H1 (cell line): ENCODE results near the gene INAFM2. TPM values are rescaled to one million over a fixed set of nuclear protein-coding genes. Genes with fewer than 3 reads are reported as not detected.

ENCODE experiments used
- CTCF ChIA-PET: fragments of 300-600 bp; sonication (Branson Sonifier 250); formaldehyde crosslinking; loops from one replicate; lab custom pipeline; 2021; ENCODE audit not compliant: partially characterized antibody; lab: Charles Lee
- POLR2A ChIA-PET: fragments of 300-600 bp; sonication (Branson Sonifier 250); formaldehyde crosslinking; loops from one replicate; lab custom pipeline; 2021; ENCODE audit warnings: inconsistent platforms; ENCODE audit not compliant: partially characterized antibody; lab: Charles Lee
- DNase-seq, 2 experiments: peaks; one replicate each; pipeline versions ENCODE4 v3.0.0 to v3.0.0-alpha.2; 2010 to 2022; ENCODE audit warnings: low spot score in 2 of 2, low read depth in 1 of 2, mixed read lengths in 1 of 2
- FAIRE-seq: peaks from 2 replicates; lab custom pipeline; 2011; peaks lifted over from hg19 to GRCh38; lab: Jason Lieb, UNC
- H2AFZ ChIP-seq: 2 replicates; pipeline ENCODE4 v1.8.1; 2012; ENCODE audit warnings: low read length, inconsistent platforms
- H2AK5ac ChIP-seq: 2 replicates; pipeline ENCODE4 v1.6.1; 2013; ENCODE audit warnings: low read depth, low read length
- H2BK120ac ChIP-seq: replicated peaks from 2 replicates; pipeline ENCODE3; 2013; ENCODE audit warnings: low read depth, low read length, inconsistent platforms
- H2BK12ac ChIP-seq: 2 replicates; pipeline ENCODE4 v1.6.1; 2013; ENCODE audit warnings: low read depth, low read length
- H2BK15ac ChIP-seq: 2 replicates; pipeline ENCODE4 v1.6.1; 2013; ENCODE audit warnings: low read length
- H2BK20ac ChIP-seq: 2 replicates; pipeline ENCODE4 v1.6.1; 2013; ENCODE audit warnings: low read length
- H2BK5ac ChIP-seq: 2 replicates; pipeline ENCODE4 v1.6.1; 2013; ENCODE audit warnings: low read depth, low read length
- H3K14ac ChIP-seq: 2 replicates; pipeline ENCODE4 v1.6.1; 2013; ENCODE audit warnings: inconsistent platforms; ENCODE audit not compliant: insufficient read length
- H3K18ac ChIP-seq: 2 replicates; pipeline ENCODE4 v1.6.1; 2013; ENCODE audit warnings: low read length; ENCODE audit errors: extremely low read depth
- H3K23ac ChIP-seq: 2 replicates; pipeline ENCODE4 v1.6.1; 2013; ENCODE audit warnings: inconsistent platforms; ENCODE audit not compliant: insufficient read length
- H3K23me2 ChIP-seq: 2 replicates; pipeline ENCODE4 v1.6.1; 2013; ENCODE audit warnings: low read depth, low read length
- H3K27ac ChIP-seq: 2 replicates; pipeline ENCODE4 v1.6.1; 2011; ENCODE audit warnings: low read depth, low read length, inconsistent platforms
- H3K27me3 ChIP-seq, 4 experiments: replicated peaks in 1 of 4; 1 replicate in 1 of 4; 2 replicates in 3 of 4; pipeline versions ENCODE4 v1.6.1 to v1.8.1; 2011 to 2013; ENCODE audit warnings: low read length in 3 of 4, mild to moderate bottlenecking in 3 of 4, inconsistent platforms in 2 of 4, mixed read lengths in 2 of 4, moderate library complexity in 1 of 4; ENCODE audit not compliant: control insufficient read depth in 3 of 4, insufficient read depth in 3 of 4; ENCODE audit errors: extremely low read depth in 1 of 4
- H3K36me3 ChIP-seq, 4 experiments: 2 replicates each; pipeline versions ENCODE4 v1.6.1 to v1.8.1; 2011 to 2013; ENCODE audit warnings: mild to moderate bottlenecking in 4 of 4, low read length in 3 of 4, moderate library complexity in 2 of 4, control low read depth in 1 of 4, inconsistent platforms in 1 of 4; ENCODE audit not compliant: insufficient read depth in 4 of 4, control insufficient read depth in 2 of 4
- H3K4ac ChIP-seq: replicated peaks from 2 replicates; pipeline ENCODE3; 2013; ENCODE audit warnings: low read length, low read depth, mixed read lengths, inconsistent platforms; ENCODE audit not compliant: insufficient read length
- H3K4me1 ChIP-seq, 4 experiments: replicated peaks in 1 of 4; 1 replicate in 1 of 4; 2 replicates in 3 of 4; pipeline versions ENCODE4 v1.6.1 to v1.8.1; 2011 to 2013; ENCODE audit warnings: low read length in 3 of 4, inconsistent platforms in 2 of 4, mixed read lengths in 1 of 4; ENCODE audit not compliant: insufficient read depth in 4 of 4, control insufficient read depth in 3 of 4
- H3K4me2 ChIP-seq, 2 experiments: 2 replicates each; pipeline versions ENCODE4 v1.6.1 to v1.8.1; 2011 to 2013; ENCODE audit warnings: low read depth in 2 of 2, low read length in 2 of 2, control low read depth in 1 of 2, inconsistent platforms in 1 of 2, mild to moderate bottlenecking in 1 of 2; ENCODE audit not compliant: insufficient read depth in 1 of 2
- H3K4me3 ChIP-seq, 4 experiments: fragments of 200-600, 300-600 bp in 1 of 4; sonication (generic), shearing (Covaris generic), sonication (Bioruptor Twin) in 1 of 4; 2 replicates each; pipeline versions ENCODE4 v1.5.1 to v1.8.1; 2011 to 2016; ENCODE audit warnings: low read length in 4 of 4, low read depth in 3 of 4, control low read depth in 2 of 4, inconsistent platforms in 2 of 4, mild to moderate bottlenecking in 2 of 4, mixed read lengths in 1 of 4, moderate library complexity in 1 of 4; ENCODE audit not compliant: insufficient read depth in 2 of 4; ENCODE audit errors: extremely low read depth in 1 of 4
- H3K56ac ChIP-seq: replicated peaks from 2 replicates; pipeline ENCODE3; 2013; ENCODE audit warnings: low read depth, mild to moderate bottlenecking, mixed read lengths, low read length, inconsistent platforms; ENCODE audit not compliant: insufficient read length
- H3K79me1 ChIP-seq: 2 replicates; pipeline ENCODE4 v1.6.1; 2013; ENCODE audit warnings: low read depth, low read length, control low read depth
- H3K79me2 ChIP-seq, 2 experiments: 2 replicates each; pipeline versions ENCODE4 v1.6.1 to v1.8.1; 2012 to 2013; ENCODE audit warnings: low read length in 2 of 2, mild to moderate bottlenecking in 2 of 2, inconsistent platforms in 1 of 2; ENCODE audit not compliant: insufficient read depth in 2 of 2, control insufficient read depth in 1 of 2
- H3K9ac ChIP-seq, 4 experiments: replicated peaks in 1 of 4; 1 replicate in 1 of 4; 2 replicates in 3 of 4; pipeline versions ENCODE4 v1.6.1 to v1.8.1; 2011 to 2013; ENCODE audit warnings: low read depth in 3 of 4, low read length in 3 of 4, control low read depth in 2 of 4, mild to moderate bottlenecking in 2 of 4, moderate library complexity in 2 of 4, inconsistent platforms in 1 of 4; ENCODE audit errors: extremely low read depth in 1 of 4
- H3K9me3 ChIP-seq, 2 experiments: 2 replicates each; pipeline versions ENCODE4 v1.6.1 to v1.8.1; 2012 to 2013; ENCODE audit warnings: mild to moderate bottlenecking in 2 of 2, moderate library complexity in 2 of 2, control low read depth in 1 of 2, inconsistent platforms in 1 of 2, low read depth in 1 of 2, low read length in 1 of 2, mixed read lengths in 1 of 2; ENCODE audit not compliant: insufficient read depth in 2 of 2
- H4K20me1 ChIP-seq, 2 experiments: replicated peaks in 1 of 2; 2 replicates each; pipeline versions ENCODE3 to v1.8.1; 2011 to 2013; ENCODE audit warnings: inconsistent platforms in 2 of 2, low read length in 2 of 2, mild to moderate bottlenecking in 1 of 2; ENCODE audit not compliant: insufficient read depth in 2 of 2, control insufficient read depth in 1 of 2
- H4K5ac ChIP-seq: 2 replicates; pipeline ENCODE4 v1.6.1; 2013; ENCODE audit warnings: low read length, low read depth, mixed read lengths, inconsistent platforms; ENCODE audit not compliant: insufficient read length
- H4K8ac ChIP-seq: 2 replicates; pipeline ENCODE4 v1.8.0; 2013; ENCODE audit warnings: mild to moderate bottlenecking, moderate library complexity, low read length, inconsistent platforms; ENCODE audit not compliant: insufficient read depth; ENCODE audit errors: extremely low read depth
- H4K91ac ChIP-seq: replicated peaks from 2 replicates; pipeline ENCODE3; 2013; ENCODE audit warnings: low read length, mixed read lengths, inconsistent platforms; ENCODE audit not compliant: insufficient read length
- BCL11A ChIP-seq, 2 experiments: IDR thresholded peaks; one replicate each; pipeline ENCODE4 v1.6.1; 2011; ENCODE audit warnings: low read depth in 2 of 2, low read length in 2 of 2, mild to moderate bottlenecking in 2 of 2
- CBX5 ChIP-seq: fragments of 300-800, 300-1000 bp; sonication (generic); IDR thresholded peaks from 2 replicates; pipeline ENCODE4 v1.7.1; 2016; ENCODE audit warnings: antibody characterized with exemption, low read length, low read depth
- CEBPB ChIP-seq: IDR thresholded peaks from 2 replicates; pipeline ENCODE4 v1.6.1; 2012; ENCODE audit warnings: low read depth, low read length
- CTCF ChIP-seq, 3 experiments: IDR thresholded peaks; 1 replicate in 2 of 3; 2 replicates in 1 of 3; pipeline versions ENCODE4 v1.5.1 to v1.6.1; 2011; ENCODE audit warnings: low read length in 3 of 3, mild to moderate bottlenecking in 3 of 3, inconsistent platforms in 2 of 3, low read depth in 1 of 3, moderate library complexity in 1 of 3; ENCODE audit not compliant: insufficient read depth in 1 of 3; ENCODE audit errors: control extremely low read depth in 1 of 3
- EP300 ChIP-seq, 2 experiments: IDR thresholded peaks; 1 replicate in 1 of 2; 2 replicates in 1 of 2; pipeline ENCODE4 v1.6.1; 2011 to 2012; ENCODE audit warnings: low read depth in 2 of 2, low read length in 2 of 2, mild to moderate bottlenecking in 2 of 2, borderline replicate concordance in 1 of 2, inconsistent platforms in 1 of 2, moderate library complexity in 1 of 2
- JUN ChIP-seq: IDR thresholded peaks from 2 replicates; pipeline ENCODE4 v1.6.1; 2011; ENCODE audit warnings: low read depth, mild to moderate bottlenecking, improper control_type of control experiment, low read length
- PHF8 ChIP-seq: fragments of 200-600 bp; sonication (generic); conservative IDR thresholded peaks from 2 replicates; pipeline ENCODE4 v1.7.1; 2012; ENCODE audit warnings: low read depth, mild to moderate bottlenecking, inconsistent platforms, low read length, moderate library complexity
- SP4 ChIP-seq: IDR thresholded peaks from 2 replicates; pipeline ENCODE4 v1.6.1; 2012; ENCODE audit warnings: low read length, inconsistent platforms
- WGBS, 2 experiments: shearing (Covaris generic) in 1 of 2; methylation state at CpG; one replicate each; pipeline versions ENCODE4 v1.1.6 to v1.1.7; 2013 to 2015; ENCODE audit warnings: low lambda C conversion rate in 2 of 2, mixed read lengths in 2 of 2, inconsistent platforms in 1 of 2, low coverage in 1 of 2, missing lambda C conversion rate in 1 of 2; ENCODE audit not compliant: insufficient replicate concordance in 2 of 2, insufficient coverage in 1 of 2, insufficient read length in 1 of 2; ENCODE audit errors: extremely low coverage in 1 of 2, missing lambda C conversion rate in 1 of 2; 5-methylcytosine and 5-hydroxymethylcytosine counted together
- polyA plus RNA-seq, 7 experiments: library from polyadenylated mRNA; depleted of rRNA in 3 of 7; stranded (reverse) in 5 of 7; unstranded in 2 of 7; fragments of >200 nt in 5 of 7; fragments of 200-250 nt in 2 of 7; gene quantifications; 1 replicate in 5 of 7; 2 replicates in 1 of 7; 4 replicates in 1 of 7; pipeline versions ENCODE4 v1.2.1 to v1.2.3, GENCODE V29; 2011 to 2013; ENCODE audit warnings: missing spikeins in 2 of 7, mixed read lengths in 2 of 7
- total RNA-seq: library from RNA; stranded (reverse); fragmentation: NEBNext Ultra II Directional; extraction: Animal tissue kit (Norgen Biotek cat#: 25700); gene quantifications from 2 replicates; pipeline ENCODE4 v1.2.1, GENCODE V29; 2021

Gene INAFM2
- total and polyA plus RNA-seq, 2 of the 8 experiments (the other 6 are each of a cell fraction or from before 2014, with no cell fraction given), result 15.3 to 35.1 TPM

GRCh38 chr15:40342416-40343320 lies 19.2 kb downstream of the INAFM2 start:
- Histone ChIP-seq H3K4ac (no peak overlapping the region), H2AK5ac (no peak overlapping the region), H2BK120ac (no peak overlapping the region), H3K36me3 (no peaks in the 10 kb centered on the region), H3K79me2 (no peaks in the 10 kb centered on the region), H2BK20ac (no peak overlapping the region), H2BK15ac (no peak overlapping the region), H3K23ac (no peak overlapping the region), H3K4me3 (no peak overlapping the region), H3K9me3 (no peaks in the 10 kb centered on the region), H4K8ac (no peak overlapping the region), H3K9ac (no peak overlapping the region), H2BK12ac (no peak overlapping the region), H4K20me1 (no peaks in the 10 kb centered on the region), H3K18ac (no peak overlapping the region), H3K27ac (no peak overlapping the region), H2BK5ac (no peak overlapping the region), H2AFZ (no peak overlapping the region), H3K79me1 (no peaks in the 10 kb centered on the region), H3K56ac (no peak overlapping the region), H3K14ac (no peak overlapping the region), H3K27me3 (peaks cover 0 to 4% (median 0%) of the 10 kb centered on the region in 4 experiments; a peak in 1 of 7 replicates), H3K4me1 (peaks cover 0 to 20% (median 12%) of the 10 kb centered on the region in 4 experiments; a peak in 6 of 7 replicates), H4K91ac (no peak overlapping the region), H4K5ac (no peak overlapping the region), H3K4me2 (no peak overlapping the region), H3K23me2 (no peaks in the 10 kb centered on the region)
- no peak for FAIRE-seq
- no peak for DNase-seq
- CTCF ChIA-PET, result interaction anchor here (0.6 to 27.4 kb wide), 17 partner anchors 10 to 165 kb away, joined by 3 to 584 read pairs (median 16); partner anchors contain the start of genes ANKRD63, DISP2, INAFM2 and KNSTRN
- POLR2A ChIA-PET, result interaction anchor here (1.1 to 2.5 kb wide), 4 partner anchors 8 to 48 kb away, joined by 3 to 8 read pairs (median 4); no protein-coding TSS in a partner anchor
- 61% methylated on average over 7 of the region's 7 CpGs; no CpG with 5 or more reads in 1 of the 2 experiments for WGBS, 2 experiments
- no peak for TF ChIP-seq CEBPB
- TF ChIP-seq CBX5, result no peak
- TF ChIP-seq CTCF (IDR thresholded peaks at IDR 0.05; ENCODE audit: control extremely low read depth in 1 of 3, insufficient read depth in 1 of 3, low read depth in 1 of 3, low read length in 3 of 3), result no peak
- TF ChIP-seq EP300 (IDR thresholded peaks at IDR 0.05; ENCODE audit: borderline replicate concordance in 1 of 2, low read depth in 2 of 2, low read length in 2 of 2), result no peak
- no peak for TF ChIP-seq SP4
- TF ChIP-seq JUN, result no peak
- TF ChIP-seq BCL11A (IDR thresholded peaks at IDR 0.05; ENCODE audit: low read depth in 2 of 2, low read length in 2 of 2), result no peak
- no peak for TF ChIP-seq PHF8
